GM23248 (cell line): Measurements from ENCODE around the gene ARSD.

Experiments
- EZH2 ChIP-seq: fragments of 200-600 bp; sonication (generic); IDR thresholded peaks from 2 replicates; pipeline ENCODE4 v1.6.1; 2018; ENCODE audit warnings: antibody characterized with exemption, mild to moderate bottlenecking; ENCODE audit not compliant: insufficient read depth, poor library complexity, severe bottlenecking
- EZH2phosphoT487 ChIP-seq: fragments of 200-600 bp; sonication (generic); IDR thresholded peaks from 2 replicates; pipeline ENCODE4 v1.6.1; 2018; ENCODE audit warnings: antibody characterized with exemption, moderate library complexity, mild to moderate bottlenecking, low read depth; ENCODE audit not compliant: insufficient read depth

- no peak for TF ChIP-seq EZH2
- TF ChIP-seq EZH2phosphoT487: no peak
Observed at GRCh38 chrX:2889045-2889605, 40.0 kb downstream of the ARSD start.
